Osteoblast (primary cell): Measurements from ENCODE around the gene CYP2R1. TPM values are rescaled to one million over a fixed set of nuclear protein-coding genes. Genes with fewer than 3 reads are reported as not detected.

ENCODE experiments used
- DNase-seq: peaks from one replicate; pipeline ENCODE4 v3.0.0; 2011; ENCODE audit warnings: low spot score, mixed read lengths; ENCODE audit not compliant: insufficient read length; ENCODE audit errors: missing footprints
- H2AFZ ChIP-seq: 2 replicates; pipeline ENCODE4 v1.6.0; 2011; ENCODE audit warnings: mild to moderate bottlenecking, low read length
- H3K27ac ChIP-seq: 2 replicates; pipeline ENCODE4 v1.5.1; 2011; ENCODE audit warnings: mild to moderate bottlenecking, low read depth, low read length, moderate library complexity
- H3K27me3 ChIP-seq: 2 replicates; pipeline ENCODE4 v1.6.0; 2012; ENCODE audit warnings: mild to moderate bottlenecking, control low read depth, inconsistent platforms, low read length, moderate library complexity; ENCODE audit not compliant: insufficient read depth
- H3K36me3 ChIP-seq: 2 replicates; pipeline ENCODE4 v1.5.1; 2011; ENCODE audit warnings: mild to moderate bottlenecking, low read length, control low read depth, moderate library complexity; ENCODE audit not compliant: insufficient read depth
- H3K4me1 ChIP-seq: 2 replicates; pipeline ENCODE4 v1.5.1; 2011; ENCODE audit warnings: mild to moderate bottlenecking, low read length, control low read depth, moderate library complexity; ENCODE audit not compliant: insufficient read depth
- H3K4me2 ChIP-seq: 2 replicates; pipeline ENCODE4 v1.6.0; 2011; ENCODE audit warnings: mild to moderate bottlenecking, low read length; ENCODE audit not compliant: insufficient read depth
- H3K4me3 ChIP-seq: fragments of 200-600 bp; sonication (generic); 3 replicates; pipeline ENCODE4 v1.5.1; 2012; ENCODE audit warnings: mild to moderate bottlenecking, low read length, inconsistent platforms; ENCODE audit not compliant: insufficient read depth
- H3K79me2 ChIP-seq: 2 replicates; pipeline ENCODE4 v1.6.0; 2012; ENCODE audit warnings: mild to moderate bottlenecking, low read length, control low read depth, inconsistent platforms; ENCODE audit not compliant: insufficient read depth
- H3K9me3 ChIP-seq: 2 replicates; pipeline ENCODE4 v1.5.1; 2011; ENCODE audit warnings: low read depth, low read length, control low read depth
- H4K20me1 ChIP-seq: 2 replicates; pipeline ENCODE4 v1.6.0; 2012; ENCODE audit warnings: mild to moderate bottlenecking, low read length, control low read depth; ENCODE audit not compliant: insufficient read depth
- total RNA-seq: library from RNA; depleted of rRNA; stranded (reverse); fragments of >200 nt; gene quantifications from 2 replicates; pipeline ENCODE4 v1.2.3, GENCODE V29; 2012
- TF ChIP-seq, protein P1 (sequence below): IDR thresholded peaks from 2 replicates; pipeline ENCODE4 v1.5.1; 2011; ENCODE audit warnings: mild to moderate bottlenecking, low read depth, low read length, moderate library complexity; ENCODE audit errors: extremely low read depth

Gene CYP2R1
- total RNA-seq, 1 donor = 12.7 TPM

DNA sequence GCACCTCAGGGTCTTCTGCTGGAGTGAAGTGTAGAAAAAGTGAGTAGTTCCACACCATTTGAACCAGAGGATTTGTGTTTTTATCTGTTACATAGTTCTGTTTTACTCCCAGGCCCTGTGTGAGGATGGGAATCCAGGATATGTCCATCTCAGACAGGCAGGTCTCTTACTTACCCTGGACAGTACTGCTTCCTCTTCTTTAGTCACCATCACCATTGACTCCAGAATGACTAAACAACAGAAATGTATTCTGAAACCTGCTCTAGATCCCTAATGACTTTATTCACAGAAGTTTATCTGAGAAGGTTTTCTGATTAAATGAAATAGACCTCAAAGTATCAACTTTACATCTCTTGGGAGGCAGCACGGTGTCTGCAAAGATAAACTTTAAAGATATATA is 33.6 kb downstream of the CYP2R1 start:
- no peak for DNase-seq

DNA sequence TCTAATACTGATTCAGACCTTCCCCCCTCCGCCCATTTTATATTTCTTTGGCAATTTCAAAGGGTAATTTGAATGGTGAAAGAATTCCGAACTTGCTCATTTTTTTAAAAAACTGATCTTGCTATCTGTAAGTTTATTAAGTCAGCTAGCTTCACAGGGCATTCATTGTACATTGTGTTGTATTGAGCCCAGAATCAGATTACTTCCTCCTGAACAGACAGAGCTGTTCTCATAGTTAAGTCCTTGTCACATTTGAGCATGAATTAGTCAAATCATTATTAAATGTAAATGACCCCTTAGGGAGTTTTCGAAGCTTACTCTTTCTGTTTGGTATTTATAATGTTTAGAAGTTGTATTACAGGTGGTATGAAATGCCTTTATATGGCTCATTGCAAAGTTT is 34.4 kb downstream of the CYP2R1 start:
- H3K4me1 ChIP-seq = no peaks in the 10 kb centered on the region
- no peak overlapping the region for H3K27ac ChIP-seq
- no peaks in the 10 kb centered on the region for H3K27me3 ChIP-seq
- H3K79me2 ChIP-seq = no peaks in the 10 kb centered on the region
- TF ChIP-seq, protein P1, sequence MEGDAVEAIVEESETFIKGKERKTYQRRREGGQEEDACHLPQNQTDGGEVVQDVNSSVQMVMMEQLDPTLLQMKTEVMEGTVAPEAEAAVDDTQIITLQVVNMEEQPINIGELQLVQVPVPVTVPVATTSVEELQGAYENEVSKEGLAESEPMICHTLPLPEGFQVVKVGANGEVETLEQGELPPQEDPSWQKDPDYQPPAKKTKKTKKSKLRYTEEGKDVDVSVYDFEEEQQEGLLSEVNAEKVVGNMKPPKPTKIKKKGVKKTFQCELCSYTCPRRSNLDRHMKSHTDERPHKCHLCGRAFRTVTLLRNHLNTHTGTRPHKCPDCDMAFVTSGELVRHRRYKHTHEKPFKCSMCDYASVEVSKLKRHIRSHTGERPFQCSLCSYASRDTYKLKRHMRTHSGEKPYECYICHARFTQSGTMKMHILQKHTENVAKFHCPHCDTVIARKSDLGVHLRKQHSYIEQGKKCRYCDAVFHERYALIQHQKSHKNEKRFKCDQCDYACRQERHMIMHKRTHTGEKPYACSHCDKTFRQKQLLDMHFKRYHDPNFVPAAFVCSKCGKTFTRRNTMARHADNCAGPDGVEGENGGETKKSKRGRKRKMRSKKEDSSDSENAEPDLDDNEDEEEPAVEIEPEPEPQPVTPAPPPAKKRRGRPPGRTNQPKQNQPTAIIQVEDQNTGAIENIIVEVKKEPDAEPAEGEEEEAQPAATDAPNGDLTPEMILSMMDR = no peak
- H3K4me3 ChIP-seq = no peak overlapping the region
- DNase-seq = no peak
- no peak overlapping the region for H2AFZ ChIP-seq
- no peak overlapping the region for H3K4me2 ChIP-seq
- H4K20me1 ChIP-seq = no peaks in the 10 kb centered on the region
- H3K9me3 ChIP-seq = no peaks in the 10 kb centered on the region
- H3K36me3 ChIP-seq = no peaks in the 10 kb centered on the region

More for the DNA sequence above, 33.6 kb downstream of the CYP2R1 start:
- H2AFZ ChIP-seq = no peak overlapping the region
- H3K4me3 ChIP-seq = no peak overlapping the region
- TF ChIP-seq, protein P1 = no peak
- no peaks in the 10 kb centered on the region for H3K36me3 ChIP-seq
- H4K20me1 ChIP-seq = no peaks in the 10 kb centered on the region
- H3K9me3 ChIP-seq = no peaks in the 10 kb centered on the region
- H3K79me2 ChIP-seq = no peaks in the 10 kb centered on the region
- H3K27me3 ChIP-seq = no peaks in the 10 kb centered on the region
- no peak overlapping the region for H3K27ac ChIP-seq
- H3K4me2 ChIP-seq = no peak overlapping the region
- no peaks in the 10 kb centered on the region for H3K4me1 ChIP-seq

DNA sequence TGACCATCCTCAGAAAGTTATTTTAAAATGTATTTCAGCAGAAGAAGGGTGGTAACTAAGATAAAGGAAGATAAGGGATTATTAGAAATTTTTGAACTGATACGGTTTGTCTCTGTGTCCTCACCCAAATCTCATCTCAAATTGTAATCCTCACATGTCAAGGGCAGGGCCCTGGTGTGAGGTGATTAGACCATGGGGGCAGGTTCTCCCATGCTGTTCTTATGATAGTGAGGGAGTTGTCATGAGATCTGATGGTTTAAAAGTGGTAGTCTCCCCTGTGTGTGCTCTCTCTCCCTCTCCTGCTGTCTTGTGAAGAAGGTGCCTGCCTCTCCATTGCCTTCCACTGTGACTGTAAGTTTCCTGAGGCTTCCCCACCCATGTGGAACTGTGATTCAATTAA is 36.1 kb downstream of the CYP2R1 start:
- Histone ChIP-seq H3K27me3 (no peaks in the 10 kb centered on the region), H3K4me3 (no peak overlapping the region), H3K79me2 (no peaks in the 10 kb centered on the region), H3K27ac (no peak overlapping the region), H3K9me3 (no peaks in the 10 kb centered on the region), H3K4me2 (no peak overlapping the region), H3K36me3 (no peaks in the 10 kb centered on the region), H4K20me1 (no peaks in the 10 kb centered on the region), H3K4me1 (no peaks in the 10 kb centered on the region), H2AFZ (no peak overlapping the region)
- DNase-seq = no peak
- TF ChIP-seq, protein P1 = no peak

DNA sequence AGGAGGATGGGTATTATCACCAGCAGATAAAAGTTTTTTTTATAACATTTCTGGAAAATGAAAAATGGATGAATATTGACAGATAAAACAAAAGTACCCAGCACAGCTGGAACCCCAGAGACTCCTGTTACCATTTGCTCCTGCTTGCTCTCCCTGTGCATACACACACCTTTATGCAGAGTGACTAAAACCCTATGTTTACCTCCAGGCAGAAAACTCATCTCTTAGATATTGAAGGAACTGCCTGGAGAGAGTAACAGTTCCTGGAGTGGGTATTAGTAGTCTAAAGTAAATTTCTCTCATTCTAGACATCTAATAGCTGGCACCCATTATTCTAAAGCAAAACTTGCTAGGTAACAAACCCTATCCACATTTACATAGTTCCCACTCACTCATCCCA is 38.0 kb downstream of the CYP2R1 start:
- no peak overlapping the region for H3K27ac ChIP-seq
- no peak overlapping the region for H2AFZ ChIP-seq
- H3K4me2 ChIP-seq = no peak overlapping the region
- H3K4me1 ChIP-seq = no peaks in the 10 kb centered on the region
- no peak overlapping the region for H3K4me3 ChIP-seq
- no peak for DNase-seq
- H3K79me2 ChIP-seq = no peaks in the 10 kb centered on the region
- no peaks in the 10 kb centered on the region for H3K9me3 ChIP-seq
- H3K27me3 ChIP-seq = no peaks in the 10 kb centered on the region
- TF ChIP-seq, protein P1 = no peak
- H3K36me3 ChIP-seq = no peaks in the 10 kb centered on the region
- H4K20me1 ChIP-seq = no peaks in the 10 kb centered on the region
